Sigmoid colon (tissue), 7 donors: ENCODE data around the gene FAM186B. TPM values are rescaled to one million over a fixed set of nuclear protein-coding genes. Genes with fewer than 3 reads are reported as not detected.
"Not testable (repeated sequence)": the region's sequence is repeated elsewhere in the genome, so short reads cannot be mapped to it uniquely, and the experiment has no call there.

ENCODE experiments used
- DNase-seq: peaks from one replicate; pipeline ENCODE4 v3.0.0-alpha.2; 2019
- H3K27ac ChIP-seq, 4 donors: fragments of 200-600 bp; sonication (generic); one replicate each; pipeline ENCODE4 v1.5.1; 2016 to 2019; ENCODE audit warnings: mild to moderate bottlenecking in 1 of 4
- H3K27me3 ChIP-seq, 3 donors: fragments of 200-600 bp; sonication (generic); one replicate each; pipeline ENCODE4 v1.5.1; 2019; ENCODE audit warnings: mild to moderate bottlenecking in 1 of 3
- H3K36me3 ChIP-seq, 4 donors: fragments of 200-600 bp; sonication (generic); one replicate each; pipeline ENCODE4 v1.5.1; 2016 to 2019
- H3K4me1 ChIP-seq, 4 donors: fragments of 200-600 bp; sonication (generic); one replicate each; pipeline ENCODE4 v1.5.1; 2017 to 2019
- H3K4me3 ChIP-seq, 4 donors: fragments of 200-600 bp; sonication (generic); one replicate each; pipeline ENCODE4 v1.5.1; 2017 to 2019; ENCODE audit warnings: mild to moderate bottlenecking in 2 of 4, moderate library complexity in 1 of 4
- H3K9me3 ChIP-seq, 4 donors: fragments of 200-600 bp in 3 of 4; sonication (generic) in 3 of 4; one replicate each; pipeline versions ENCODE4 v1.5.1 to v1.6.1; 2013 to 2019
- CTCF ChIP-seq, 4 experiments: fragments of 450-650 bp in 3 of 4; fragments of 200-600 bp in 1 of 4; IDR thresholded peaks; one replicate each; pipeline ENCODE4 v1.5.1; 2016 to 2019; ENCODE audit warnings: antibody characterized with exemption in 4 of 4, mild to moderate bottlenecking in 3 of 4, moderate library complexity in 2 of 4
- EP300 ChIP-seq, 4 donors: sonication (generic); formaldehyde crosslinking; IDR thresholded peaks; one replicate each; pipeline ENCODE4 v1.6.1; 2017; ENCODE audit warnings: antibody characterized with exemption in 4 of 4
- POLR2A ChIP-seq, 2 donors: fragments of 450-650 bp; IDR thresholded peaks; one replicate each; pipeline ENCODE4 v1.6.1; 2016; ENCODE audit warnings: antibody characterized with exemption in 2 of 2, mild to moderate bottlenecking in 2 of 2, moderate library complexity in 2 of 2
- POLR2AphosphoS5 ChIP-seq, 4 donors: sonication (generic); formaldehyde crosslinking; IDR thresholded peaks; one replicate each; pipeline ENCODE4 v1.6.1; 2017; ENCODE audit warnings: antibody characterized with exemption in 4 of 4
- WGBS, 2 donors: extraction: QIAGEN DNeasy Blood & Tissue Kit; methylation state at CpG; one replicate each; pipeline ENCODE4 v1.1.7; 2013; 5-methylcytosine and 5-hydroxymethylcytosine counted together
- intact Hi-C: fragments of 100-400 bp; cut with DNase I; formaldehyde crosslinking; loops from one replicate; pipeline ENCODE4 v1.15.1; 2023
- polyA plus RNA-seq, 3 donors: library from polyadenylated mRNA; stranded (reverse); fragments of 200-250 nt; gene quantifications; one replicate each; pipeline ENCODE4 v1.2.3, GENCODE V29; 2013
- total RNA-seq, 4 donors: library from RNA; depleted of rRNA; stranded (reverse); fragments of >200 nt; gene quantifications; one replicate each; pipeline ENCODE4 v1.1.0, GENCODE V29; 2016
- donor health status: healthy with polysubstance abuse.
- donor health status: Bipolar disorder and iron deficiency.
- donor health status: healthy.

Gene FAM186B
- total and polyA plus RNA-seq, 7 donors: 0.16 to 0.54 (median 0.22) TPM; not detected in 4

GRCh38 chr12:49618576-49618975, 13.1 kb upstream of the FAM186B start:
- intact Hi-C loops: no loop called here
- TF ChIP-seq POLR2A (IDR thresholded peaks at IDR 0.05): no peak
- TF ChIP-seq CTCF (IDR thresholded peaks at IDR 0.05): no peak
- TF ChIP-seq POLR2AphosphoS5 (IDR thresholded peaks at IDR 0.05): no peak
- no peak for TF ChIP-seq EP300 (IDR thresholded peaks at IDR 0.05)
- H3K27me3 ChIP-seq: no peaks in the 10 kb centered on the region
- no peak for DNase-seq
- peaks cover 0 to 16% (median 15%) of the 10 kb centered on the region in 4 donors for H3K4me1 ChIP-seq
- H3K27ac ChIP-seq: no peak overlapping the region
- 80% methylated on average over 1 of the region's 1 CpG for WGBS, 2 donors
- no peak overlapping the region for H3K4me3 ChIP-seq
- no peaks in the 10 kb centered on the region for H3K9me3 ChIP-seq
- no peaks in the 10 kb centered on the region for H3K36me3 ChIP-seq

GRCh38 chr12:49616533-49617219, 11.2 kb upstream of the FAM186B start:
- intact Hi-C loops: no loop called here
- 49 to 60% methylated on average over 5 of the region's 5 CpGs for WGBS, 2 donors

GRCh38 chr12:49615725-49616124, 10.3 kb upstream of the FAM186B start:
- H3K27me3 ChIP-seq: no peaks in the 10 kb centered on the region
- no peak overlapping the region for H3K27ac ChIP-seq
- WGBS, 2 donors: 94 to 96% methylated on average over 7 of the region's 7 CpGs
- no peaks in the 10 kb centered on the region for H3K36me3 ChIP-seq
- DNase-seq: no peak
- H3K4me1 ChIP-seq: no peaks in the 10 kb centered on the region
- no peak for TF ChIP-seq EP300 (IDR thresholded peaks at IDR 0.05)
- TF ChIP-seq POLR2AphosphoS5 (IDR thresholded peaks at IDR 0.05): no peak
- no peak for TF ChIP-seq POLR2A (IDR thresholded peaks at IDR 0.05)
- TF ChIP-seq CTCF (IDR thresholded peaks at IDR 0.05): no peak
- intact Hi-C loops: no loop called here
- no peaks in the 10 kb centered on the region for H3K9me3 ChIP-seq
- no peak overlapping the region for H3K4me3 ChIP-seq

More at GRCh38 chr12:49616533-49617219, 11.2 kb upstream of the FAM186B start:
- H3K9me3 ChIP-seq: no peaks in the 10 kb centered on the region
- peaks cover 0 to 4% (median 3%) of the 10 kb centered on the region in 4 donors for H3K4me1 ChIP-seq
- no peak overlapping the region for H3K4me3 ChIP-seq
- H3K36me3 ChIP-seq: no peaks in the 10 kb centered on the region
- H3K27me3 ChIP-seq: no peaks in the 10 kb centered on the region
- TF ChIP-seq POLR2AphosphoS5 (IDR thresholded peaks at IDR 0.05): no peak
- TF ChIP-seq EP300 (IDR thresholded peaks at IDR 0.05): no peak
- no peak for TF ChIP-seq POLR2A (IDR thresholded peaks at IDR 0.05)
- TF ChIP-seq CTCF (IDR thresholded peaks at IDR 0.05): no peak
- no peak for DNase-seq
- no peak overlapping the region for H3K27ac ChIP-seq

- no peak for DNase-seq
- Histone ChIP-seq H3K36me3 (no peaks in the 10 kb centered on the region), H3K4me3 (no peak overlapping the region), H3K4me1 (no peaks in the 10 kb centered on the region), H3K27ac (no peak overlapping the region), H3K27me3 (no peaks in the 10 kb centered on the region), H3K9me3 (no peaks in the 10 kb centered on the region)
- intact Hi-C loops: no loop called here
- no peak for TF ChIP-seq POLR2A (IDR thresholded peaks at IDR 0.05)
- TF ChIP-seq EP300 (IDR thresholded peaks at IDR 0.05): no peak
- TF ChIP-seq POLR2AphosphoS5 (IDR thresholded peaks at IDR 0.05): no peak
- TF ChIP-seq CTCF (IDR thresholded peaks at IDR 0.05): no peak
Measured at GRCh38 chr12:49612210-49612609, 6.8 kb upstream of the FAM186B start.

GRCh38 chr12:49610785-49611184, 5.3 kb upstream of the FAM186B start:
- WGBS, 2 donors: 93 to 96% methylated on average over 4 of the region's 4 CpGs
- H3K36me3 ChIP-seq, H3K4me1 ChIP-seq, intact Hi-C loops, DNase-seq, H3K27me3 ChIP-seq, H3K27ac ChIP-seq, H3K4me3 ChIP-seq, H3K9me3 ChIP-seq: not testable (repeated sequence)
